Transverse colon (tissue), 4 donors: ENCODE measurements around the gene LHFPL3. TPM values are rescaled to one million over a fixed set of nuclear protein-coding genes. Genes with fewer than 3 reads are reported as not detected.

ENCODE experiments used
- DNase-seq: peaks from one replicate; pipeline ENCODE4 v3.0.0-alpha.2; 2019
- H3K27ac ChIP-seq, 4 donors: fragments of 200-600 bp; sonication (generic); 2 replicates each; pipeline ENCODE4 v1.5.1; 2016 to 2018; ENCODE audit warnings: inconsistent platforms in 4 of 4
- H3K27me3 ChIP-seq: fragments of 200-600 bp; sonication (generic); 2 replicates; pipeline ENCODE4 v1.5.1; 2017; ENCODE audit warnings: inconsistent platforms
- H3K36me3 ChIP-seq, 4 donors: fragments of 200-600 bp; sonication (generic); 2 replicates each; pipeline ENCODE4 v1.5.1; 2017 to 2019; ENCODE audit warnings: inconsistent platforms in 4 of 4
- H3K4me1 ChIP-seq, 4 donors: fragments of 200-600 bp; sonication (generic); 2 replicates each; pipeline ENCODE4 v1.5.1; 2017 to 2020; ENCODE audit warnings: inconsistent platforms in 4 of 4
- H3K4me3 ChIP-seq, 4 donors: fragments of 200-600 bp; sonication (generic); 1 replicate in 1 of 4; 2 replicates in 3 of 4; pipeline versions ENCODE4 v1.5.1 to v1.6.1; 2017 to 2019; ENCODE audit warnings: inconsistent platforms in 4 of 4
- H3K9me3 ChIP-seq, 2 donors: fragments of 200-600 bp; sonication (generic); 2 replicates each; pipeline ENCODE4 v1.5.1; 2017 to 2019; ENCODE audit warnings: inconsistent platforms in 2 of 2
- CTCF ChIP-seq, 5 experiments: fragments of 200-600 bp in 3 of 5; fragments of 450-650 bp in 2 of 5; sonication (generic) in 3 of 5; IDR thresholded peaks; 1 replicate in 2 of 5; 2 replicates in 3 of 5; pipeline ENCODE4 v1.5.1; 2016 to 2017; ENCODE audit warnings: antibody characterized with exemption in 5 of 5, inconsistent platforms in 3 of 5, mild to moderate bottlenecking in 2 of 5, moderate library complexity in 1 of 5
- EP300 ChIP-seq: sonication (generic); formaldehyde crosslinking; IDR thresholded peaks from one replicate; pipeline ENCODE4 v1.6.1; 2017; ENCODE audit warnings: antibody characterized with exemption, low read depth
- POLR2A ChIP-seq: fragments of 450-650 bp; IDR thresholded peaks from one replicate; pipeline ENCODE4 v1.6.1; 2016; ENCODE audit warnings: antibody characterized with exemption, mild to moderate bottlenecking, moderate library complexity
- POLR2AphosphoS5 ChIP-seq, 3 donors: sonication (generic); formaldehyde crosslinking; IDR thresholded peaks; one replicate each; pipeline ENCODE4 v1.6.1; 2016; ENCODE audit warnings: antibody characterized with exemption in 3 of 3
- WGBS, 2 donors: methylation state at CpG; one replicate each; pipeline ENCODE4 v1.1.5; 2018; ENCODE audit warnings: low coverage in 1 of 2; 5-methylcytosine and 5-hydroxymethylcytosine counted together
- in situ Hi-C, 4 donors: fragments of 200-750 bp; cut with MboI; loops; one replicate each; pipeline versions ENCODE4 v1.15.0 to v1.15.1; 2017; ENCODE audit warnings: low sequenced_read_pairs in 3 of 4, low pct_ligation_motif_present in 1 of 4, low pct_unique_long_range_greater_than_20kb in 1 of 4
- intact Hi-C: fragments of 100-400 bp; cut with DNase I; formaldehyde crosslinking; loops from one replicate; pipeline ENCODE4 v1.15.1; 2023; ENCODE audit warnings: low total_unique reads
- total RNA-seq, 4 donors: library from RNA; depleted of rRNA; stranded (reverse); fragments of >200 nt; gene quantifications; one replicate each; pipeline ENCODE4 v1.1.0, GENCODE V29; 2016

The LHFPL3 gene
- total RNA-seq, 4 donors from 2014 or later = 0.27 to 0.80 (median 0.32) TPM; not detected in 1

GRCh38 chr7:104621321-104621720 lies 292.9 kb downstream of the LHFPL3 start:
- 35 to 41% methylated on average over 2 to 3 of the region's 3 CpGs for WGBS, 2 donors

GRCh38 chr7:104625956-104626355 lies 297.6 kb downstream of the LHFPL3 start:
- no peak for DNase-seq
- in situ Hi-C loops (no loop called here), intact Hi-C loops (no loop called here)
- Histone ChIP-seq H3K4me1 (no peaks in the 10 kb centered on the region), H3K9me3 (no peaks in the 10 kb centered on the region), H3K27me3 (no peaks in the 10 kb centered on the region), H3K4me3 (no peak overlapping the region), H3K36me3 (no peaks in the 10 kb centered on the region), H3K27ac (no peak overlapping the region)
- TF ChIP-seq POLR2AphosphoS5 (IDR thresholded peaks at IDR 0.05) = no peak
- no peak for TF ChIP-seq POLR2A
- no peak for TF ChIP-seq EP300
- no peak for TF ChIP-seq CTCF (IDR thresholded peaks at IDR 0.05)

More at GRCh38 chr7:104621321-104621720, 292.9 kb downstream of the LHFPL3 start:
- intact Hi-C loops = no loop called here
- Histone ChIP-seq H3K4me3 (no peak overlapping the region), H3K9me3 (no peaks in the 10 kb centered on the region), H3K36me3 (no peaks in the 10 kb centered on the region), H3K27ac (no peak overlapping the region), H3K27me3 (no peaks in the 10 kb centered on the region), H3K4me1 (no peaks in the 10 kb centered on the region)
- no peak for TF ChIP-seq POLR2A
- TF ChIP-seq POLR2AphosphoS5 (IDR thresholded peaks at IDR 0.05) = no peak
- no peak for TF ChIP-seq EP300
- no peak for TF ChIP-seq CTCF (IDR thresholded peaks at IDR 0.05)
- DNase-seq = no peak
- in situ Hi-C loops = no loop called here

- DNase-seq = no peak
Observed at GRCh38 chr7:104627516-104627915, 299.1 kb downstream of the LHFPL3 start.

GRCh38 chr7:104628017-104628416 lies 299.6 kb downstream of the LHFPL3 start:
- H3K27me3 ChIP-seq = no peaks in the 10 kb centered on the region
- H3K4me1 ChIP-seq = no peaks in the 10 kb centered on the region
- intact Hi-C loops = no loop called here
- no peak for DNase-seq
- H3K36me3 ChIP-seq = no peaks in the 10 kb centered on the region
- no peaks in the 10 kb centered on the region for H3K9me3 ChIP-seq
- in situ Hi-C loops = no loop called here
- 78 to 80% methylated on average over 1 of the region's 1 CpG for WGBS, 2 donors
- H3K4me3 ChIP-seq = no peak overlapping the region
- H3K27ac ChIP-seq = no peak overlapping the region
- TF ChIP-seq POLR2AphosphoS5 (IDR thresholded peaks at IDR 0.05) (no peak), EP300 (no peak), POLR2A (no peak), CTCF (IDR thresholded peaks at IDR 0.05) (no peak)

More at GRCh38 chr7:104627516-104627915, 299.1 kb downstream of the LHFPL3 start:
- H3K36me3 ChIP-seq = no peaks in the 10 kb centered on the region
- H3K4me3 ChIP-seq = no peak overlapping the region
- in situ Hi-C loops (no loop called here), intact Hi-C loops (no loop called here)
- no peak overlapping the region for H3K27ac ChIP-seq
- 2 to 20% methylated on average over 2 of the region's 2 CpGs for WGBS, 2 donors
- TF ChIP-seq POLR2AphosphoS5 (IDR thresholded peaks at IDR 0.05) = no peak
- TF ChIP-seq EP300 = no peak
- no peak for TF ChIP-seq POLR2A
- TF ChIP-seq CTCF (IDR thresholded peaks at IDR 0.05) = no peak
- H3K9me3 ChIP-seq = no peaks in the 10 kb centered on the region
- H3K27me3 ChIP-seq = no peaks in the 10 kb centered on the region
- no peaks in the 10 kb centered on the region for H3K4me1 ChIP-seq
